H9 (cell line): ENCODE data around the gene CAPN6. TPM values are rescaled to one million over a fixed set of nuclear protein-coding genes. Genes with fewer than 3 reads are reported as not detected.

Source experiments
- DNase-seq: peaks from one replicate; pipeline ENCODE4 v3.0.0-alpha.2; 2017
- H2AFZ ChIP-seq: one replicate; pipeline ENCODE4 v1.6.1; 2013; ENCODE audit warnings: mild to moderate bottlenecking, low read length, control low read depth, moderate library complexity
- H2AK5ac ChIP-seq: 2 replicates; pipeline ENCODE4 v1.6.1; 2013; ENCODE audit warnings: low read length, control low read depth, mixed read lengths; ENCODE audit not compliant: insufficient read length
- H2BK120ac ChIP-seq: one replicate; pipeline ENCODE4 v1.6.1; 2013; ENCODE audit warnings: low read depth, mild to moderate bottlenecking, low read length, control low read depth, inconsistent platforms; ENCODE audit not compliant: poor library complexity, severe bottlenecking
- H2BK12ac ChIP-seq: 2 replicates; pipeline ENCODE4 v1.6.1; 2013; ENCODE audit warnings: low read length, control low read depth, mixed read lengths, low read depth; ENCODE audit not compliant: insufficient read length
- H2BK15ac ChIP-seq: 2 replicates; pipeline ENCODE4 v1.6.1; 2013; ENCODE audit warnings: low read depth, low read length, control low read depth
- H2BK20ac ChIP-seq: one replicate; pipeline ENCODE4 v1.6.1; 2013; ENCODE audit warnings: low read depth, mild to moderate bottlenecking, low read length, control low read depth, inconsistent platforms; ENCODE audit not compliant: poor library complexity, severe bottlenecking
- H2BK5ac ChIP-seq: 2 replicates; pipeline ENCODE4 v1.6.1; 2013; ENCODE audit warnings: low read length, control low read depth, mixed read lengths; ENCODE audit not compliant: insufficient read length
- H3K14ac ChIP-seq: 2 replicates; pipeline ENCODE4 v1.6.1; 2013; ENCODE audit warnings: low read length, control low read depth; ENCODE audit not compliant: insufficient read depth
- H3K18ac ChIP-seq: 2 replicates; pipeline ENCODE4 v1.6.1; 2013; ENCODE audit warnings: low read depth, mild to moderate bottlenecking, mixed read lengths, low read length, control low read depth; ENCODE audit not compliant: insufficient read length
- H3K23ac ChIP-seq: 2 replicates; pipeline ENCODE4 v1.6.1; 2013; ENCODE audit warnings: low read length, control low read depth, mixed read lengths, low read depth; ENCODE audit not compliant: insufficient read length
- H3K23me2 ChIP-seq: 2 replicates; pipeline ENCODE4 v1.6.1; 2013; ENCODE audit warnings: low read depth, mild to moderate bottlenecking, mixed read lengths, low read length, control low read depth; ENCODE audit not compliant: insufficient read length, poor library complexity, severe bottlenecking
- H3K27ac ChIP-seq: 2 replicates; pipeline ENCODE4 v1.5.1; 2013; ENCODE audit warnings: low read length, control low read depth, mixed read lengths, low read depth; ENCODE audit not compliant: insufficient read length
- H3K27me3 ChIP-seq: 2 replicates; pipeline ENCODE4 v1.6.1; 2013; ENCODE audit warnings: low read length, control low read depth, inconsistent platforms; ENCODE audit not compliant: insufficient read depth
- H3K4ac ChIP-seq: 2 replicates; pipeline ENCODE4 v1.6.1; 2013; ENCODE audit warnings: low read depth, mild to moderate bottlenecking, control low read depth, inconsistent platforms, low read length, moderate library complexity
- H3K4me1 ChIP-seq: 2 replicates; pipeline ENCODE4 v1.6.1; 2013; ENCODE audit warnings: low read length, control low read depth, inconsistent platforms; ENCODE audit not compliant: insufficient read depth
- H3K4me2 ChIP-seq: 2 replicates; pipeline ENCODE4 v1.6.1; 2013; ENCODE audit warnings: low read length, control low read depth, mixed read lengths; ENCODE audit not compliant: insufficient read length, insufficient read depth
- H3K56ac ChIP-seq: 2 replicates; pipeline ENCODE4 v1.6.1; 2013; ENCODE audit warnings: low read depth, mild to moderate bottlenecking, mixed read lengths, low read length, control low read depth; ENCODE audit not compliant: insufficient read length
- H3K79me1 ChIP-seq: 2 replicates; pipeline ENCODE4 v1.6.1; 2013; ENCODE audit warnings: low read depth, mild to moderate bottlenecking, moderate library complexity, low read length, control low read depth, inconsistent platforms; ENCODE audit not compliant: insufficient read depth, poor library complexity, severe bottlenecking
- H3K79me2 ChIP-seq: 2 replicates; pipeline ENCODE4 v1.6.1; 2013; ENCODE audit warnings: low read length, control low read depth, inconsistent platforms; ENCODE audit not compliant: insufficient read depth
- H3K9ac ChIP-seq: 2 replicates; pipeline ENCODE4 v1.6.1; 2013; ENCODE audit warnings: low read length, control low read depth, mixed read lengths; ENCODE audit not compliant: insufficient read length; ENCODE audit errors: extremely low read depth
- H3K9me3 ChIP-seq: one replicate; pipeline ENCODE4 v1.6.1; 2013; ENCODE audit warnings: low read depth, low read length, inconsistent platforms; ENCODE audit not compliant: control insufficient read depth
- H3T11ph ChIP-seq: one replicate; pipeline ENCODE4 v1.6.1; 2013; ENCODE audit warnings: mild to moderate bottlenecking, low read length, control low read depth, inconsistent platforms
- H4K20me1 ChIP-seq: one replicate; pipeline ENCODE4 v1.6.1; 2013; ENCODE audit not compliant: control insufficient read depth, insufficient read length, insufficient read depth
- H4K5ac ChIP-seq: 2 replicates; pipeline ENCODE4 v1.6.1; 2013; ENCODE audit warnings: low read depth, mild to moderate bottlenecking, mixed read lengths, low read length, control low read depth; ENCODE audit not compliant: insufficient read length
- H4K8ac ChIP-seq: replicated peaks from 2 replicates; pipeline ENCODE4 v1.6.1; 2013; ENCODE audit warnings: low read length, control low read depth, mixed read lengths, low read depth; ENCODE audit not compliant: insufficient read length
- H4K91ac ChIP-seq: 2 replicates; pipeline ENCODE4 v1.6.1; 2013; ENCODE audit warnings: low read depth, mild to moderate bottlenecking, moderate library complexity, mixed read lengths, low read length, control low read depth; ENCODE audit not compliant: insufficient read length
- H3K27ac Mint-ChIP-seq, 3 experiments: 2 replicates in 2 of 3; 3 replicates in 1 of 3; pipeline ENCODE4 v1.8.0; 2020 to 2021; ENCODE audit warnings: mixed read lengths in 3 of 3, mild to moderate bottlenecking in 1 of 3, moderate library complexity in 1 of 3
- H3K27me3 Mint-ChIP-seq: 2 replicates; pipeline ENCODE4 v1.8.0; 2021; ENCODE audit warnings: low read depth, mild to moderate bottlenecking, moderate library complexity, mixed read lengths
- H3K36me3 Mint-ChIP-seq, 3 experiments: 2 replicates in 2 of 3; 3 replicates in 1 of 3; pipeline ENCODE4 v1.8.0; 2020 to 2021; ENCODE audit warnings: low read depth in 3 of 3, mixed read lengths in 3 of 3; ENCODE audit not compliant: insufficient read depth in 1 of 3
- H3K4me1 Mint-ChIP-seq, 2 experiments: 2 replicates each; pipeline ENCODE4 v1.8.0; 2020; ENCODE audit warnings: mixed read lengths in 2 of 2
- H3K4me3 Mint-ChIP-seq, 2 experiments: 2 replicates in 1 of 2; 3 replicates in 1 of 2; pipeline ENCODE4 v1.8.0; 2020 to 2021; ENCODE audit warnings: mild to moderate bottlenecking in 2 of 2, mixed read lengths in 2 of 2, moderate library complexity in 1 of 2
- H3K9me3 Mint-ChIP-seq, 2 experiments: 2 replicates in 1 of 2; 3 replicates in 1 of 2; pipeline ENCODE4 v1.8.0; 2020; ENCODE audit warnings: mild to moderate bottlenecking in 2 of 2, mixed read lengths in 2 of 2, moderate library complexity in 1 of 2
- WGBS: extraction: QIAGEN DNeasy Blood & Tissue Kit; methylation state at CpG from one replicate; pipeline ENCODE4 v1.1.7; 2013; ENCODE audit warnings: missing lambda C conversion rate, low lambda C conversion rate, mixed read lengths; ENCODE audit not compliant: insufficient read length; ENCODE audit errors: extremely low coverage; 5-methylcytosine and 5-hydroxymethylcytosine counted together
- total RNA-seq: library from RNA; stranded (reverse); gene quantifications from 2 replicates; pipeline ENCODE4 v1.2.1, GENCODE V29; 2021
- TF ChIP-seq, protein P1 (sequence below): fragments of 200-600 bp; sonication (generic); conservative IDR thresholded peaks from 3 replicates; pipeline ENCODE4 v1.8.0; 2021; ENCODE audit warnings: antibody characterized with exemption, mild to moderate bottlenecking

Gene CAPN6
- total RNA-seq, 1 experiment from 2014 or later: 7.2 TPM

DNA sequence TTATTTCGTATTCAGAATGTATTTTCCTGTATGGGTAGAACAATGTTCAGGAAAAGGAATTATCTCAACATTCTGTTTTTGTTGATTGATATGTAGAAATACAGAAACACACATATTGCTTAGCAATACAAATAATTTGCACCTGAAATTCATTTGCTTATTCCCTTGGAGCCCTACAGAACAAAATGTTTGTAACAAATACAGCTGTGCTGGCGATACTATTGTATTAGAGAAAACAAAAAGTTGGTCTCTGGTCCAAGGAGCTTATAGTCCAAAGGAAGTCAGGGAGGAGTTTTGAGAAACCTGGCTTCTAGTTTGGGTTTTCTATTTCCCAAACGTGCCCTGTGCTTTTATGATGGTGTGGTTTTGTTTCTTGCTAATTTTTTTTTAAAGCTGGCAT is 37.8 kb upstream of the CAPN6 start:
- Histone ChIP-seq H2BK12ac (no peak overlapping the region), H3K79me2 (no peaks in the 10 kb centered on the region), H3K14ac (no peak overlapping the region), H3K9me3 (no peaks in the 10 kb centered on the region), H3K23me2 (no peaks in the 10 kb centered on the region), H3K27ac (no peak overlapping the region), H4K8ac (no peak overlapping the region), H4K91ac (no peak overlapping the region), H2AFZ (no peak overlapping the region), H2BK5ac (no peak overlapping the region), H2BK120ac (no peak overlapping the region), H3K4me2 (no peak overlapping the region), H2BK15ac (no peak overlapping the region), H3K9ac (no peak overlapping the region), H3K79me1 (no peaks in the 10 kb centered on the region), H3K56ac (no peak overlapping the region), H3K27me3 (no peaks in the 10 kb centered on the region), H3K18ac (no peak overlapping the region), H3K4ac (no peak overlapping the region), H4K20me1 (no peaks in the 10 kb centered on the region), H3T11ph (no peak overlapping the region), H4K5ac (no peak overlapping the region), H2BK20ac (no peak overlapping the region), H2AK5ac (no peak overlapping the region), H3K4me1 (peaks cover under 1% of the 10 kb centered on the region; the same call in 1 of the 2 replicates), H3K23ac (no peak overlapping the region)
- DNase-seq: no peak
- Mint-ChIP-seq H3K27me3 (no peaks in the 10 kb centered on the region), H3K9me3 (no peaks in the 10 kb centered on the region), H3K36me3 (no peaks in the 10 kb centered on the region), H3K27ac (no peak overlapping the region), H3K4me3 (no peak overlapping the region), H3K4me1 (peaks cover 3 to 11% of the 10 kb centered on the region in 2 experiments)
- TF ChIP-seq, protein P1, sequence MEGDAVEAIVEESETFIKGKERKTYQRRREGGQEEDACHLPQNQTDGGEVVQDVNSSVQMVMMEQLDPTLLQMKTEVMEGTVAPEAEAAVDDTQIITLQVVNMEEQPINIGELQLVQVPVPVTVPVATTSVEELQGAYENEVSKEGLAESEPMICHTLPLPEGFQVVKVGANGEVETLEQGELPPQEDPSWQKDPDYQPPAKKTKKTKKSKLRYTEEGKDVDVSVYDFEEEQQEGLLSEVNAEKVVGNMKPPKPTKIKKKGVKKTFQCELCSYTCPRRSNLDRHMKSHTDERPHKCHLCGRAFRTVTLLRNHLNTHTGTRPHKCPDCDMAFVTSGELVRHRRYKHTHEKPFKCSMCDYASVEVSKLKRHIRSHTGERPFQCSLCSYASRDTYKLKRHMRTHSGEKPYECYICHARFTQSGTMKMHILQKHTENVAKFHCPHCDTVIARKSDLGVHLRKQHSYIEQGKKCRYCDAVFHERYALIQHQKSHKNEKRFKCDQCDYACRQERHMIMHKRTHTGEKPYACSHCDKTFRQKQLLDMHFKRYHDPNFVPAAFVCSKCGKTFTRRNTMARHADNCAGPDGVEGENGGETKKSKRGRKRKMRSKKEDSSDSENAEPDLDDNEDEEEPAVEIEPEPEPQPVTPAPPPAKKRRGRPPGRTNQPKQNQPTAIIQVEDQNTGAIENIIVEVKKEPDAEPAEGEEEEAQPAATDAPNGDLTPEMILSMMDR: no peak
- no CpG with 5 or more reads among the region's 3 CpGs for WGBS
